WTC11 (cell line): ENCODE measurements around the gene ENTREP3. TPM values are rescaled to one million over a fixed set of nuclear protein-coding genes. Genes with fewer than 3 reads are reported as not detected.

Experiments
- ATAC-seq: fragments of 200-7000 bp; cut with Tn5 transposase; 2 replicates; pipeline ENCODE4 v1.10.0; 2021; ENCODE audit warnings: mild to moderate bottlenecking, moderate library complexity
- CTCF ChIA-PET: fragments of 300-600 bp; sonication (Branson Sonifier 250); formaldehyde crosslinking; loops from one replicate; lab custom pipeline; 2021; ENCODE audit warnings: antibody characterized with exemption; lab: Charles Lee
- POLR2A ChIA-PET: fragments of 350-600 bp; sonication (Branson Sonifier 250); formaldehyde crosslinking; loops from one replicate; lab custom pipeline; 2021; ENCODE audit warnings: antibody characterized with exemption; lab: Charles Lee
- DNase-seq: peaks from one replicate; pipeline ENCODE4 v3.0.0; 2021; ENCODE audit warnings: low spot score
- H3K27ac Mint-ChIP-seq: 2 replicates; pipeline ENCODE4 v1.8.0; 2021; ENCODE audit warnings: mixed read lengths
- H3K27me3 Mint-ChIP-seq: 2 replicates; pipeline ENCODE4 v1.8.0; 2021; ENCODE audit warnings: low read depth, mild to moderate bottlenecking, moderate library complexity, mixed read lengths
- H3K36me3 Mint-ChIP-seq: 2 replicates; pipeline ENCODE4 v1.8.0; 2021; ENCODE audit warnings: mixed read lengths
- H3K4me1 Mint-ChIP-seq: 2 replicates; pipeline ENCODE4 v1.8.0; 2022; ENCODE audit warnings: mixed read lengths
- H3K4me3 Mint-ChIP-seq: 2 replicates; pipeline ENCODE4 v1.8.0; 2021; ENCODE audit warnings: mild to moderate bottlenecking, moderate library complexity, mixed read lengths
- H3K9me3 Mint-ChIP-seq: 2 replicates; pipeline ENCODE4 v1.8.0; 2021; ENCODE audit warnings: mixed read lengths
- ARID4B ChIP-seq: sonication (generic); formaldehyde crosslinking; IDR thresholded peaks from 2 replicates; pipeline ENCODE4 v1.8.0; 2023; ENCODE audit warnings: missing genetic modification reagents, mild to moderate bottlenecking, borderline replicate concordance
- CBFB ChIP-seq: sonication (generic); formaldehyde crosslinking; IDR thresholded peaks from 2 replicates; pipeline ENCODE4 v1.8.1; 2022; ENCODE audit warnings: mild to moderate bottlenecking, low read depth, missing genetic modification reagents
- CREB1 ChIP-seq: sonication (generic); formaldehyde crosslinking; IDR thresholded peaks from 2 replicates; pipeline ENCODE4 v1.8.0; 2023; ENCODE audit warnings: mild to moderate bottlenecking, missing genetic modification reagents
- CREM ChIP-seq: sonication (generic); formaldehyde crosslinking; IDR thresholded peaks from 2 replicates; pipeline ENCODE4 v1.8.1; 2022; ENCODE audit warnings: mild to moderate bottlenecking, missing genetic modification reagents, moderate library complexity
- ELF4 ChIP-seq: sonication (generic); formaldehyde crosslinking; IDR thresholded peaks from 2 replicates; pipeline ENCODE4 v1.8.1; 2022; ENCODE audit warnings: low read depth, mild to moderate bottlenecking, moderate library complexity, missing genetic modification reagents
- ESRRA ChIP-seq: sonication (generic); formaldehyde crosslinking; IDR thresholded peaks from 2 replicates; pipeline ENCODE4 v1.8.1; 2022; ENCODE audit warnings: mild to moderate bottlenecking, missing genetic modification reagents, borderline replicate concordance
- HMGXB4 ChIP-seq: sonication (generic); formaldehyde crosslinking; IDR thresholded peaks from 2 replicates; pipeline ENCODE4 v1.8.1; 2023; ENCODE audit warnings: mild to moderate bottlenecking, moderate library complexity, missing genetic modification reagents
- IRF2 ChIP-seq: sonication (generic); formaldehyde crosslinking; IDR thresholded peaks from 2 replicates; pipeline ENCODE4 v1.8.0; 2022; ENCODE audit warnings: low read depth, missing genetic modification reagents, borderline replicate concordance
- JAZF1 ChIP-seq: fragments of 250-450 bp; sonication (Bioruptor Pico); IDR thresholded peaks from 2 replicates; pipeline ENCODE4 v1.9.0; 2021; ENCODE audit warnings: moderate library complexity, mild to moderate bottlenecking, inconsistent platforms
- JUN ChIP-seq: sonication (generic); formaldehyde crosslinking; IDR thresholded peaks from 2 replicates; pipeline ENCODE4 v1.8.0; 2023; ENCODE audit warnings: mild to moderate bottlenecking, missing genetic modification reagents
- KAT7 ChIP-seq: sonication (generic); formaldehyde crosslinking; IDR thresholded peaks from 2 replicates; pipeline ENCODE4 v1.8.1; 2023; ENCODE audit warnings: missing genetic modification reagents, mild to moderate bottlenecking, borderline replicate concordance
- OVOL2 ChIP-seq: fragments of 250-450 bp; sonication (Bioruptor Pico); IDR thresholded peaks from 2 replicates; pipeline ENCODE4 v1.9.0; 2021; ENCODE audit warnings: mild to moderate bottlenecking, borderline replicate concordance
- SP1 ChIP-seq: sonication (generic); formaldehyde crosslinking; conservative IDR thresholded peaks from 2 replicates; pipeline ENCODE4 v1.8.1; 2022; ENCODE audit warnings: missing genetic modification reagents
- TCF7 ChIP-seq: sonication (generic); formaldehyde crosslinking; IDR thresholded peaks from 2 replicates; pipeline ENCODE4 v1.8.0; 2022; ENCODE audit warnings: mild to moderate bottlenecking, low read depth, missing genetic modification reagents, moderate library complexity
- ZBTB21 ChIP-seq: sonication (generic); formaldehyde crosslinking; IDR thresholded peaks from 2 replicates; pipeline ENCODE4 v1.8.1; 2023; ENCODE audit warnings: mild to moderate bottlenecking, missing genetic modification reagents, borderline replicate concordance
- ZNF121 ChIP-seq: sonication (generic); formaldehyde crosslinking; IDR thresholded peaks from 2 replicates; pipeline ENCODE4 v1.8.0; 2023; ENCODE audit warnings: missing genetic modification reagents
- ZNF232 ChIP-seq: sonication (generic); formaldehyde crosslinking; IDR thresholded peaks from 2 replicates; pipeline ENCODE4 v1.8.0; 2022; ENCODE audit warnings: mild to moderate bottlenecking, missing genetic modification reagents
- ZNF671 ChIP-seq: fragments of 250-450 bp; sonication (Bioruptor Pico); IDR thresholded peaks from 2 replicates; pipeline ENCODE4 v1.8.0; 2021; ENCODE audit warnings: mild to moderate bottlenecking
- total RNA-seq: library from RNA; stranded (reverse); gene quantifications from 3 replicates; pipeline ENCODE4 v1.2.3, GENCODE V29; 2021
- TF ChIP-seq, protein P1 (sequence below): sonication (generic); formaldehyde crosslinking; IDR thresholded peaks from 2 replicates; pipeline ENCODE4 v1.8.1; 2023; ENCODE audit warnings: mild to moderate bottlenecking, missing genetic modification reagents, moderate library complexity
- TF ChIP-seq, protein P2 (sequence below): sonication (generic); formaldehyde crosslinking; IDR thresholded peaks from 2 replicates; pipeline ENCODE4 v1.8.1; 2022; ENCODE audit warnings: mild to moderate bottlenecking, moderate library complexity, missing genetic modification reagents
- TF ChIP-seq, protein P3 (sequence below): sonication (generic); formaldehyde crosslinking; IDR thresholded peaks from 2 replicates; pipeline ENCODE4 v1.8.1; 2022; ENCODE audit warnings: missing genetic modification reagents, borderline replicate concordance
- TF ChIP-seq, protein P4 (sequence below): sonication (generic); formaldehyde crosslinking; IDR thresholded peaks from 2 replicates; pipeline ENCODE4 v1.8.0; 2022; ENCODE audit warnings: missing genetic modification reagents

ENTREP3 gene
- total RNA-seq, 1 experiment from 2014 or later: 67.8 TPM

DNA sequence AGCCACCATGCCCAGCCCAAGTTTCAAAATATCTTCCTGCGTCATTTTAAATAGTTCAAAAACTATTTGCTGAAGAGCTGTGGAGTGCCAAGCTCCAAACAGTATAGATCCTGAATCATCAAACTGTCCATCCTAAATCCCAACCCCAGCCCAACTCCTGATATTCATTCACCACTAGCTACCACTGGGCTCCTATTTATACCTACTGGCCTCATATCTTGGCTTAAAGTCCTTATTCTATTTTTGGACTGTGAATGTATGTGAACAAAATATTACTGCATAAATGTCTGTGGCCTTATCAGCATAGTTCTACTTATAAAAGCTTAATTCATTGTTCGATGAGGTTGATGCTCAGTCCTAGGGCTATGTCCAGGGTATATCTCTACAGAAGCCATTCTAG lies 12.1 kb upstream of the ENTREP3 start (continued):
- TF ChIP-seq ZNF121 (CRISPR knock-in tag): no peak
- TF ChIP-seq, protein P1, sequence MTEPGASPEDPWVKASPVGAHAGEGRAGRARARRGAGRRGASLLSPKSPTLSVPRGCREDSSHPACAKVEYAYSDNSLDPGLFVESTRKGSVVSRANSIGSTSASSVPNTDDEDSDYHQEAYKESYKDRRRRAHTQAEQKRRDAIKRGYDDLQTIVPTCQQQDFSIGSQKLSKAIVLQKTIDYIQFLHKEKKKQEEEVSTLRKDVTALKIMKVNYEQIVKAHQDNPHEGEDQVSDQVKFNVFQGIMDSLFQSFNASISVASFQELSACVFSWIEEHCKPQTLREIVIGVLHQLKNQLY (CRISPR knock-in tag): no peak
- TF ChIP-seq KAT7 (CRISPR knock-in tag): no peak
- TF ChIP-seq ZNF671 (CRISPR knock-in tag): no peak
- no peak for TF ChIP-seq ESRRA
- no peak for TF ChIP-seq OVOL2
- TF ChIP-seq CREB1 (CRISPR knock-in tag): no peak
- TF ChIP-seq SP1 (CRISPR knock-in tag): no peak
- no peak for TF ChIP-seq CREM (CRISPR knock-in tag)

DNA sequence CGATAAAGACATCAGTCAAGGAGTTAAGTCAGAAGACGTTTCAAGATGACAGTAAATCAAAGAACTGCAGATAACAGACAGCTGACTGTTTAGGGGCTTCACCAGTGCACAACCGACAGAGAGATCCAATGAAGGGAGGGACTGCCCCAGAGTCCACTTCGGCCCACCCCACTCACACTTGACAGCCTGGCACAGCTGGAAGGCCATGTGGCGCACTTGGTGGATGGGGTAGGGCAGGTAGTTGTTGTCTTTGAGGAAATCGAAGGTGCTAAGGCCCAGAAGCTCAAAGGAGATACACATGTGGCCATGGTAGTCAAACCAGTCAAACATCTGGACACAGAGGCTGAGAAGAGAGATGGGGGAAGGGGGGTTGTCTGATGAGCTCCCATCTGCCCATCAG lies 11.3 kb upstream of the ENTREP3 start:
- no peak for DNase-seq
- ChIA-PET CTCF (interaction anchor here (0.8 to 3.7 kb wide), 4 partner anchors 10 to 46 kb away, joined by 3 to 16 read pairs (median 6); partner anchors contain the start of gene HCN3), POLR2A (interaction anchor here (1.4 kb wide), 1 partner anchor 11 kb away, joined by 3 read pairs; the partner anchor contains the start of gene ENTREP3)
- Mint-ChIP-seq H3K27me3 (no peaks in the 10 kb centered on the region), H3K4me1 (peaks cover 11% of the 10 kb centered on the region), H3K36me3 (peaks cover 84% of the 10 kb centered on the region), H3K9me3 (no peaks in the 10 kb centered on the region), H3K27ac (no peak overlapping the region), H3K4me3 (no peak overlapping the region)
- ATAC-seq: no peak
- TF ChIP-seq HMGXB4 (CRISPR knock-in tag) (no peak), ARID4B (CRISPR knock-in tag) (no peak), ZNF232 (CRISPR knock-in tag) (no peak), ZBTB21 (no peak), JAZF1 (no peak), ELF4 (CRISPR knock-in tag) (no peak), JUN (CRISPR knock-in tag) (no peak), IRF2 (CRISPR knock-in tag) (no peak), KAT7 (CRISPR knock-in tag) (no peak), TCF7 (CRISPR knock-in tag) (no peak), CBFB (CRISPR knock-in tag) (no peak)
- TF ChIP-seq, protein P2, sequence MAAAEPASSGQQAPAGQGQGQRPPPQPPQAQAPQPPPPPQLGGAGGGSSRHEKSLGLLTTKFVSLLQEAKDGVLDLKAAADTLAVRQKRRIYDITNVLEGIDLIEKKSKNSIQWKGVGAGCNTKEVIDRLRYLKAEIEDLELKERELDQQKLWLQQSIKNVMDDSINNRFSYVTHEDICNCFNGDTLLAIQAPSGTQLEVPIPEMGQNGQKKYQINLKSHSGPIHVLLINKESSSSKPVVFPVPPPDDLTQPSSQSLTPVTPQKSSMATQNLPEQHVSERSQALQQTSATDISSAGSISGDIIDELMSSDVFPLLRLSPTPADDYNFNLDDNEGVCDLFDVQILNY (CRISPR knock-in tag): no peak
- TF ChIP-seq, protein P3, sequence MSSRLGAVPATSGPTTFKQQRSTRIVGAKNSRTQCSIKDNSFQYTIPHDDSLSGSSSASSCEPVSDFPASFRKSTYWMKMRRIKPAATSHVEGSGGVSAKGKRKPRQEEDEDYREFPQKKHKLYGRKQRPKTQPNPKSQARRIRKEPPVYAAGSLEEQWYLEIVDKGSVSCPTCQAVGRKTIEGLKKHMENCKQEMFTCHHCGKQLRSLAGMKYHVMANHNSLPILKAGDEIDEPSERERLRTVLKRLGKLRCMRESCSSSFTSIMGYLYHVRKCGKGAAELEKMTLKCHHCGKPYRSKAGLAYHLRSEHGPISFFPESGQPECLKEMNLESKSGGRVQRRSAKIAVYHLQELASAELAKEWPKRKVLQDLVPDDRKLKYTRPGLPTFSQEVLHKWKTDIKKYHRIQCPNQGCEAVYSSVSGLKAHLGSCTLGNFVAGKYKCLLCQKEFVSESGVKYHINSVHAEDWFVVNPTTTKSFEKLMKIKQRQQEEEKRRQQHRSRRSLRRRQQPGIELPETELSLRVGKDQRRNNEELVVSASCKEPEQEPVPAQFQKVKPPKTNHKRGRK (CRISPR knock-in tag): no peak
- TF ChIP-seq, protein P4, sequence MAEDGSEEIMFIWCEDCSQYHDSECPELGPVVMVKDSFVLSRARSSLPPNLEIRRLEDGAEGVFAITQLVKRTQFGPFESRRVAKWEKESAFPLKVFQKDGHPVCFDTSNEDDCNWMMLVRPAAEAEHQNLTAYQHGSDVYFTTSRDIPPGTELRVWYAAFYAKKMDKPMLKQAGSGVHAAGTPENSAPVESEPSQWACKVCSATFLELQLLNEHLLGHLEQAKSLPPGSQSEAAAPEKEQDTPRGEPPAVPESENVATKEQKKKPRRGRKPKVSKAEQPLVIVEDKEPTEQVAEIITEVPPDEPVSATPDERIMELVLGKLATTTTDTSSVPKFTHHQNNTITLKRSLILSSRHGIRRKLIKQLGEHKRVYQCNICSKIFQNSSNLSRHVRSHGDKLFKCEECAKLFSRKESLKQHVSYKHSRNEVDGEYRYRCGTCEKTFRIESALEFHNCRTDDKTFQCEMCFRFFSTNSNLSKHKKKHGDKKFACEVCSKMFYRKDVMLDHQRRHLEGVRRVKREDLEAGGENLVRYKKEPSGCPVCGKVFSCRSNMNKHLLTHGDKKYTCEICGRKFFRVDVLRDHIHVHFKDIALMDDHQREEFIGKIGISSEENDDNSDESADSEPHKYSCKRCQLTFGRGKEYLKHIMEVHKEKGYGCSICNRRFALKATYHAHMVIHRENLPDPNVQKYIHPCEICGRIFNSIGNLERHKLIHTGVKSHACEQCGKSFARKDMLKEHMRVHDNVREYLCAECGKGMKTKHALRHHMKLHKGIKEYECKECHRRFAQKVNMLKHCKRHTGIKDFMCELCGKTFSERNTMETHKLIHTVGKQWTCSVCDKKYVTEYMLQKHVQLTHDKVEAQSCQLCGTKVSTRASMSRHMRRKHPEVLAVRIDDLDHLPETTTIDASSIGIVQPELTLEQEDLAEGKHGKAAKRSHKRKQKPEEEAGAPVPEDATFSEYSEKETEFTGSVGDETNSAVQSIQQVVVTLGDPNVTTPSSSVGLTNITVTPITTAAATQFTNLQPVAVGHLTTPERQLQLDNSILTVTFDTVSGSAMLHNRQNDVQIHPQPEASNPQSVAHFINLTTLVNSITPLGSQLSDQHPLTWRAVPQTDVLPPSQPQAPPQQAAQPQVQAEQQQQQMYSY: no peak
